H9 (cell line): ENCODE data around the gene PAM. TPM values are rescaled to one million over a fixed set of nuclear protein-coding genes. Genes with fewer than 3 reads are reported as not detected.

ENCODE experiments used
- DNase-seq: peaks from one replicate; pipeline ENCODE4 v3.0.0-alpha.2; 2017
- H2AFZ ChIP-seq: one replicate; pipeline ENCODE4 v1.6.1; 2013; ENCODE audit warnings: mild to moderate bottlenecking, low read length, control low read depth, moderate library complexity
- H2AK5ac ChIP-seq: 2 replicates; pipeline ENCODE4 v1.6.1; 2013; ENCODE audit warnings: low read length, control low read depth, mixed read lengths; ENCODE audit not compliant: insufficient read length
- H2BK120ac ChIP-seq: one replicate; pipeline ENCODE4 v1.6.1; 2013; ENCODE audit warnings: low read depth, mild to moderate bottlenecking, low read length, control low read depth, inconsistent platforms; ENCODE audit not compliant: poor library complexity, severe bottlenecking
- H2BK12ac ChIP-seq: 2 replicates; pipeline ENCODE4 v1.6.1; 2013; ENCODE audit warnings: low read length, control low read depth, mixed read lengths, low read depth; ENCODE audit not compliant: insufficient read length
- H2BK15ac ChIP-seq: 2 replicates; pipeline ENCODE4 v1.6.1; 2013; ENCODE audit warnings: low read depth, low read length, control low read depth
- H2BK20ac ChIP-seq: one replicate; pipeline ENCODE4 v1.6.1; 2013; ENCODE audit warnings: low read depth, mild to moderate bottlenecking, low read length, control low read depth, inconsistent platforms; ENCODE audit not compliant: poor library complexity, severe bottlenecking
- H2BK5ac ChIP-seq: 2 replicates; pipeline ENCODE4 v1.6.1; 2013; ENCODE audit warnings: low read length, control low read depth, mixed read lengths; ENCODE audit not compliant: insufficient read length
- H3K14ac ChIP-seq: 2 replicates; pipeline ENCODE4 v1.6.1; 2013; ENCODE audit warnings: low read length, control low read depth; ENCODE audit not compliant: insufficient read depth
- H3K18ac ChIP-seq: 2 replicates; pipeline ENCODE4 v1.6.1; 2013; ENCODE audit warnings: low read depth, mild to moderate bottlenecking, mixed read lengths, low read length, control low read depth; ENCODE audit not compliant: insufficient read length
- H3K23ac ChIP-seq: 2 replicates; pipeline ENCODE4 v1.6.1; 2013; ENCODE audit warnings: low read length, control low read depth, mixed read lengths, low read depth; ENCODE audit not compliant: insufficient read length
- H3K23me2 ChIP-seq: 2 replicates; pipeline ENCODE4 v1.6.1; 2013; ENCODE audit warnings: low read depth, mild to moderate bottlenecking, mixed read lengths, low read length, control low read depth; ENCODE audit not compliant: insufficient read length, poor library complexity, severe bottlenecking
- H3K27ac ChIP-seq: 2 replicates; pipeline ENCODE4 v1.5.1; 2013; ENCODE audit warnings: low read length, control low read depth, mixed read lengths, low read depth; ENCODE audit not compliant: insufficient read length
- H3K27me3 ChIP-seq: 2 replicates; pipeline ENCODE4 v1.6.1; 2013; ENCODE audit warnings: low read length, control low read depth, inconsistent platforms; ENCODE audit not compliant: insufficient read depth
- H3K4ac ChIP-seq: 2 replicates; pipeline ENCODE4 v1.6.1; 2013; ENCODE audit warnings: low read depth, mild to moderate bottlenecking, control low read depth, inconsistent platforms, low read length, moderate library complexity
- H3K4me1 ChIP-seq: 2 replicates; pipeline ENCODE4 v1.6.1; 2013; ENCODE audit warnings: low read length, control low read depth, inconsistent platforms; ENCODE audit not compliant: insufficient read depth
- H3K4me2 ChIP-seq: 2 replicates; pipeline ENCODE4 v1.6.1; 2013; ENCODE audit warnings: low read length, control low read depth, mixed read lengths; ENCODE audit not compliant: insufficient read length, insufficient read depth
- H3K56ac ChIP-seq: 2 replicates; pipeline ENCODE4 v1.6.1; 2013; ENCODE audit warnings: low read depth, mild to moderate bottlenecking, mixed read lengths, low read length, control low read depth; ENCODE audit not compliant: insufficient read length
- H3K79me1 ChIP-seq: 2 replicates; pipeline ENCODE4 v1.6.1; 2013; ENCODE audit warnings: low read depth, mild to moderate bottlenecking, moderate library complexity, low read length, control low read depth, inconsistent platforms; ENCODE audit not compliant: insufficient read depth, poor library complexity, severe bottlenecking
- H3K79me2 ChIP-seq: 2 replicates; pipeline ENCODE4 v1.6.1; 2013; ENCODE audit warnings: low read length, control low read depth, inconsistent platforms; ENCODE audit not compliant: insufficient read depth
- H3K9ac ChIP-seq: 2 replicates; pipeline ENCODE4 v1.6.1; 2013; ENCODE audit warnings: low read length, control low read depth, mixed read lengths; ENCODE audit not compliant: insufficient read length; ENCODE audit errors: extremely low read depth
- H3K9me3 ChIP-seq: one replicate; pipeline ENCODE4 v1.6.1; 2013; ENCODE audit warnings: low read depth, low read length, inconsistent platforms; ENCODE audit not compliant: control insufficient read depth
- H3T11ph ChIP-seq: one replicate; pipeline ENCODE4 v1.6.1; 2013; ENCODE audit warnings: mild to moderate bottlenecking, low read length, control low read depth, inconsistent platforms
- H4K20me1 ChIP-seq: one replicate; pipeline ENCODE4 v1.6.1; 2013; ENCODE audit not compliant: control insufficient read depth, insufficient read length, insufficient read depth
- H4K5ac ChIP-seq: 2 replicates; pipeline ENCODE4 v1.6.1; 2013; ENCODE audit warnings: low read depth, mild to moderate bottlenecking, mixed read lengths, low read length, control low read depth; ENCODE audit not compliant: insufficient read length
- H4K8ac ChIP-seq: replicated peaks from 2 replicates; pipeline ENCODE4 v1.6.1; 2013; ENCODE audit warnings: low read length, control low read depth, mixed read lengths, low read depth; ENCODE audit not compliant: insufficient read length
- H4K91ac ChIP-seq: 2 replicates; pipeline ENCODE4 v1.6.1; 2013; ENCODE audit warnings: low read depth, mild to moderate bottlenecking, moderate library complexity, mixed read lengths, low read length, control low read depth; ENCODE audit not compliant: insufficient read length
- H3K27ac Mint-ChIP-seq, 3 experiments: 2 replicates in 2 of 3; 3 replicates in 1 of 3; pipeline ENCODE4 v1.8.0; 2020 to 2021; ENCODE audit warnings: mixed read lengths in 3 of 3, mild to moderate bottlenecking in 1 of 3, moderate library complexity in 1 of 3
- H3K27me3 Mint-ChIP-seq: 2 replicates; pipeline ENCODE4 v1.8.0; 2021; ENCODE audit warnings: low read depth, mild to moderate bottlenecking, moderate library complexity, mixed read lengths
- H3K36me3 Mint-ChIP-seq, 3 experiments: 2 replicates in 2 of 3; 3 replicates in 1 of 3; pipeline ENCODE4 v1.8.0; 2020 to 2021; ENCODE audit warnings: low read depth in 3 of 3, mixed read lengths in 3 of 3; ENCODE audit not compliant: insufficient read depth in 1 of 3
- H3K4me1 Mint-ChIP-seq, 2 experiments: 2 replicates each; pipeline ENCODE4 v1.8.0; 2020; ENCODE audit warnings: mixed read lengths in 2 of 2
- H3K4me3 Mint-ChIP-seq, 2 experiments: 2 replicates in 1 of 2; 3 replicates in 1 of 2; pipeline ENCODE4 v1.8.0; 2020 to 2021; ENCODE audit warnings: mild to moderate bottlenecking in 2 of 2, mixed read lengths in 2 of 2, moderate library complexity in 1 of 2
- H3K9me3 Mint-ChIP-seq, 2 experiments: 2 replicates in 1 of 2; 3 replicates in 1 of 2; pipeline ENCODE4 v1.8.0; 2020; ENCODE audit warnings: mild to moderate bottlenecking in 2 of 2, mixed read lengths in 2 of 2, moderate library complexity in 1 of 2
- WGBS: extraction: QIAGEN DNeasy Blood & Tissue Kit; methylation state at CpG from one replicate; pipeline ENCODE4 v1.1.7; 2013; ENCODE audit warnings: missing lambda C conversion rate, low lambda C conversion rate, mixed read lengths; ENCODE audit not compliant: insufficient read length; ENCODE audit errors: extremely low coverage; 5-methylcytosine and 5-hydroxymethylcytosine counted together
- total RNA-seq: library from RNA; stranded (reverse); gene quantifications from 2 replicates; pipeline ENCODE4 v1.2.1, GENCODE V29; 2021
- TF ChIP-seq, protein P1 (sequence below): fragments of 200-600 bp; sonication (generic); conservative IDR thresholded peaks from 3 replicates; pipeline ENCODE4 v1.8.0; 2021; ENCODE audit warnings: antibody characterized with exemption, mild to moderate bottlenecking

Gene PAM
- total RNA-seq, 1 experiment from 2014 or later, result 31.5 TPM

- no peak overlapping the region for H3K9ac ChIP-seq
- H3K4me3 Mint-ChIP-seq, result no peak overlapping the region
- H3K4me2 ChIP-seq, result no peak overlapping the region
- H2BK15ac ChIP-seq, result no peak overlapping the region
- H3K27ac Mint-ChIP-seq, result no peak overlapping the region
- no peak for DNase-seq
- H4K91ac ChIP-seq, result no peak overlapping the region
- no peak overlapping the region for H2BK5ac ChIP-seq
- no peak overlapping the region for H2BK20ac ChIP-seq
- no peak overlapping the region for H3T11ph ChIP-seq
- no peak overlapping the region for H4K5ac ChIP-seq
- no peaks in the 10 kb centered on the region for H3K27me3 Mint-ChIP-seq
- H2BK12ac ChIP-seq, result no peak overlapping the region
- H2BK120ac ChIP-seq, result no peak overlapping the region
- H4K8ac ChIP-seq, result no peak overlapping the region
- H3K4me1 Mint-ChIP-seq, result no peaks in the 10 kb centered on the region
- H3K18ac ChIP-seq, result no peak overlapping the region
- H3K4ac ChIP-seq, result no peak overlapping the region
- H3K79me1 ChIP-seq, result no peaks in the 10 kb centered on the region
- no peaks in the 10 kb centered on the region for H3K9me3 Mint-ChIP-seq
- H3K27me3 ChIP-seq, result no peaks in the 10 kb centered on the region
- TF ChIP-seq, protein P1, sequence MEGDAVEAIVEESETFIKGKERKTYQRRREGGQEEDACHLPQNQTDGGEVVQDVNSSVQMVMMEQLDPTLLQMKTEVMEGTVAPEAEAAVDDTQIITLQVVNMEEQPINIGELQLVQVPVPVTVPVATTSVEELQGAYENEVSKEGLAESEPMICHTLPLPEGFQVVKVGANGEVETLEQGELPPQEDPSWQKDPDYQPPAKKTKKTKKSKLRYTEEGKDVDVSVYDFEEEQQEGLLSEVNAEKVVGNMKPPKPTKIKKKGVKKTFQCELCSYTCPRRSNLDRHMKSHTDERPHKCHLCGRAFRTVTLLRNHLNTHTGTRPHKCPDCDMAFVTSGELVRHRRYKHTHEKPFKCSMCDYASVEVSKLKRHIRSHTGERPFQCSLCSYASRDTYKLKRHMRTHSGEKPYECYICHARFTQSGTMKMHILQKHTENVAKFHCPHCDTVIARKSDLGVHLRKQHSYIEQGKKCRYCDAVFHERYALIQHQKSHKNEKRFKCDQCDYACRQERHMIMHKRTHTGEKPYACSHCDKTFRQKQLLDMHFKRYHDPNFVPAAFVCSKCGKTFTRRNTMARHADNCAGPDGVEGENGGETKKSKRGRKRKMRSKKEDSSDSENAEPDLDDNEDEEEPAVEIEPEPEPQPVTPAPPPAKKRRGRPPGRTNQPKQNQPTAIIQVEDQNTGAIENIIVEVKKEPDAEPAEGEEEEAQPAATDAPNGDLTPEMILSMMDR, result no peak
- H2AK5ac ChIP-seq, result no peak overlapping the region
- H3K9me3 ChIP-seq, result no peaks in the 10 kb centered on the region
- H2AFZ ChIP-seq, result no peak overlapping the region
- H3K23ac ChIP-seq, result no peak overlapping the region
- H4K20me1 ChIP-seq, result no peaks in the 10 kb centered on the region
- H3K23me2 ChIP-seq, result no peaks in the 10 kb centered on the region
- H3K27ac ChIP-seq, result no peak overlapping the region
- WGBS, result no CpG with 5 or more reads among the region's 2 CpGs
- H3K14ac ChIP-seq, result no peak overlapping the region
- H3K79me2 ChIP-seq, result no peaks in the 10 kb centered on the region
- no peaks in the 10 kb centered on the region for H3K4me1 ChIP-seq
- no peaks in the 10 kb centered on the region for H3K36me3 Mint-ChIP-seq
- H3K56ac ChIP-seq, result no peak overlapping the region
These were observed 266.2 kb downstream of the PAM start for GRCh38 chr5:103021314-103021713.
